ENCODE data around the gene LYZL1. TPM values are rescaled to one million over a fixed set of nuclear protein-coding genes. Genes with fewer than 3 reads are reported as not detected.

Gene LYZL1
- total and polyA plus RNA-seq, 9 of the 15 experiments (the other 6 are each of a cell fraction or from before 2014, with no cell fraction given): not detected

GRCh38 chr10:29316308-29317026, 27.6 kb downstream of the LYZL1 start:
- H2AFZ ChIP-seq (ENCODE audit: low read depth, low read length): no peak overlapping the region
- H3K4me2 ChIP-seq (ENCODE audit: insufficient read depth, low read length): no peak overlapping the region
- H3K4me1 ChIP-seq (replicated peaks in 1 of 2; ENCODE audit: control insufficient read depth in 2 of 2, insufficient read depth in 2 of 2, low read length in 2 of 2): peaks cover 0 to 3% of the 10 kb centered on the region in 2 experiments; a peak in 1 of 5 replicates
- H3K27me3 ChIP-seq (ENCODE audit: control insufficient read depth in 2 of 2, insufficient read depth in 2 of 2, low read length in 2 of 2): peaks cover 8 to 29% of the 10 kb centered on the region in 2 experiments
- ATAC-seq (no peak), FAIRE-seq (no peak), DNase-seq (ENCODE audit: extremely low read depth in 1 of 4, low spot score in 3 of 4) (no peak)
- no peaks in the 10 kb centered on the region for H3K9me1 ChIP-seq (ENCODE audit: control insufficient read depth, insufficient read depth, low read length)
- CTCF ChIA-PET (ENCODE audit: low intra/inter-chr PET ratio): no interaction called here
- 4% methylated on average over 8 of the region's 8 CpGs for WGBS (ENCODE audit: insufficient coverage, low coverage, missing lambda C conversion rate)
- intact Hi-C loops (cut with micrococcal nuclease): no loop called here
- no peaks in the 10 kb centered on the region for H3K36me3 ChIP-seq (ENCODE audit: control insufficient read depth, insufficient read depth, low read length)
- no peak for TF ChIP-seq E2F8 (IDR thresholded peaks at IDR 0.05; ENCODE audit: low read depth, partially characterized antibody)
- no peak for TF ChIP-seq KDM1A (IDR thresholded peaks at IDR 0.05)
- no peak for TF ChIP-seq TSC22D4 (tag; IDR thresholded peaks at IDR 0.05)
- no peak for TF ChIP-seq ZNF551 (CRISPR knock-in tag; IDR thresholded peaks at IDR 0.05)
- no peak for TF ChIP-seq SIN3A (IDR thresholded peaks at IDR 0.05; ENCODE audit: borderline replicate concordance in 2 of 2, control insufficient read depth in 1 of 2, low read depth in 2 of 2, low read length in 2 of 2)
- H3K9me3 ChIP-seq (replicated peaks; ENCODE audit: control insufficient read depth, insufficient read depth, low read depth, low read length): no peaks in the 10 kb centered on the region
- H3K4me3 ChIP-seq: no peak overlapping the region
- in situ Hi-C loops (cut with MboI): no loop called here
- no peaks in the 10 kb centered on the region for H4K20me1 ChIP-seq (replicated peaks; ENCODE audit: control insufficient read depth, insufficient read depth, low read length)
- POLR2A ChIA-PET: interaction anchor here (0.5 to 0.8 kb wide), 2 partner anchors 9 to 110 kb away, joined by 3 read pairs; no protein-coding TSS in a partner anchor
- no peak overlapping the region for H3K27ac ChIP-seq (ENCODE audit: extremely low read depth, low read depth, low read length)
- H3K79me2 ChIP-seq (ENCODE audit: control insufficient read depth, insufficient read depth, low read length): no peaks in the 10 kb centered on the region
- no peak overlapping the region for H3K9ac ChIP-seq (ENCODE audit: insufficient read depth in 1 of 2, low read depth in 2 of 2, low read length in 2 of 2)
- no TSS peak for BruUV-seq (replicated peaks)
